H9 (cell line): ENCODE data around the gene ANKS1B. TPM values are rescaled to one million over a fixed set of nuclear protein-coding genes. Genes with fewer than 3 reads are reported as not detected.

Source experiments
- DNase-seq: peaks from one replicate; pipeline ENCODE4 v3.0.0-alpha.2; 2017
- H2AFZ ChIP-seq: one replicate; pipeline ENCODE4 v1.6.1; 2013; ENCODE audit warnings: mild to moderate bottlenecking, low read length, control low read depth, moderate library complexity
- H2AK5ac ChIP-seq: 2 replicates; pipeline ENCODE4 v1.6.1; 2013; ENCODE audit warnings: low read length, control low read depth, mixed read lengths; ENCODE audit not compliant: insufficient read length
- H2BK120ac ChIP-seq: one replicate; pipeline ENCODE4 v1.6.1; 2013; ENCODE audit warnings: low read depth, mild to moderate bottlenecking, low read length, control low read depth, inconsistent platforms; ENCODE audit not compliant: poor library complexity, severe bottlenecking
- H2BK12ac ChIP-seq: 2 replicates; pipeline ENCODE4 v1.6.1; 2013; ENCODE audit warnings: low read length, control low read depth, mixed read lengths, low read depth; ENCODE audit not compliant: insufficient read length
- H2BK15ac ChIP-seq: 2 replicates; pipeline ENCODE4 v1.6.1; 2013; ENCODE audit warnings: low read depth, low read length, control low read depth
- H2BK20ac ChIP-seq: one replicate; pipeline ENCODE4 v1.6.1; 2013; ENCODE audit warnings: low read depth, mild to moderate bottlenecking, low read length, control low read depth, inconsistent platforms; ENCODE audit not compliant: poor library complexity, severe bottlenecking
- H2BK5ac ChIP-seq: 2 replicates; pipeline ENCODE4 v1.6.1; 2013; ENCODE audit warnings: low read length, control low read depth, mixed read lengths; ENCODE audit not compliant: insufficient read length
- H3K14ac ChIP-seq: 2 replicates; pipeline ENCODE4 v1.6.1; 2013; ENCODE audit warnings: low read length, control low read depth; ENCODE audit not compliant: insufficient read depth
- H3K18ac ChIP-seq: 2 replicates; pipeline ENCODE4 v1.6.1; 2013; ENCODE audit warnings: low read depth, mild to moderate bottlenecking, mixed read lengths, low read length, control low read depth; ENCODE audit not compliant: insufficient read length
- H3K23ac ChIP-seq: 2 replicates; pipeline ENCODE4 v1.6.1; 2013; ENCODE audit warnings: low read length, control low read depth, mixed read lengths, low read depth; ENCODE audit not compliant: insufficient read length
- H3K23me2 ChIP-seq: 2 replicates; pipeline ENCODE4 v1.6.1; 2013; ENCODE audit warnings: low read depth, mild to moderate bottlenecking, mixed read lengths, low read length, control low read depth; ENCODE audit not compliant: insufficient read length, poor library complexity, severe bottlenecking
- H3K27ac ChIP-seq: 2 replicates; pipeline ENCODE4 v1.5.1; 2013; ENCODE audit warnings: low read length, control low read depth, mixed read lengths, low read depth; ENCODE audit not compliant: insufficient read length
- H3K27me3 ChIP-seq: 2 replicates; pipeline ENCODE4 v1.6.1; 2013; ENCODE audit warnings: low read length, control low read depth, inconsistent platforms; ENCODE audit not compliant: insufficient read depth
- H3K4ac ChIP-seq: 2 replicates; pipeline ENCODE4 v1.6.1; 2013; ENCODE audit warnings: low read depth, mild to moderate bottlenecking, control low read depth, inconsistent platforms, low read length, moderate library complexity
- H3K4me1 ChIP-seq: 2 replicates; pipeline ENCODE4 v1.6.1; 2013; ENCODE audit warnings: low read length, control low read depth, inconsistent platforms; ENCODE audit not compliant: insufficient read depth
- H3K4me2 ChIP-seq: 2 replicates; pipeline ENCODE4 v1.6.1; 2013; ENCODE audit warnings: low read length, control low read depth, mixed read lengths; ENCODE audit not compliant: insufficient read length, insufficient read depth
- H3K56ac ChIP-seq: 2 replicates; pipeline ENCODE4 v1.6.1; 2013; ENCODE audit warnings: low read depth, mild to moderate bottlenecking, mixed read lengths, low read length, control low read depth; ENCODE audit not compliant: insufficient read length
- H3K79me1 ChIP-seq: 2 replicates; pipeline ENCODE4 v1.6.1; 2013; ENCODE audit warnings: low read depth, mild to moderate bottlenecking, moderate library complexity, low read length, control low read depth, inconsistent platforms; ENCODE audit not compliant: insufficient read depth, poor library complexity, severe bottlenecking
- H3K79me2 ChIP-seq: 2 replicates; pipeline ENCODE4 v1.6.1; 2013; ENCODE audit warnings: low read length, control low read depth, inconsistent platforms; ENCODE audit not compliant: insufficient read depth
- H3K9ac ChIP-seq: 2 replicates; pipeline ENCODE4 v1.6.1; 2013; ENCODE audit warnings: low read length, control low read depth, mixed read lengths; ENCODE audit not compliant: insufficient read length; ENCODE audit errors: extremely low read depth
- H3K9me3 ChIP-seq: one replicate; pipeline ENCODE4 v1.6.1; 2013; ENCODE audit warnings: low read depth, low read length, inconsistent platforms; ENCODE audit not compliant: control insufficient read depth
- H3T11ph ChIP-seq: one replicate; pipeline ENCODE4 v1.6.1; 2013; ENCODE audit warnings: mild to moderate bottlenecking, low read length, control low read depth, inconsistent platforms
- H4K20me1 ChIP-seq: one replicate; pipeline ENCODE4 v1.6.1; 2013; ENCODE audit not compliant: control insufficient read depth, insufficient read length, insufficient read depth
- H4K5ac ChIP-seq: 2 replicates; pipeline ENCODE4 v1.6.1; 2013; ENCODE audit warnings: low read depth, mild to moderate bottlenecking, mixed read lengths, low read length, control low read depth; ENCODE audit not compliant: insufficient read length
- H4K8ac ChIP-seq: replicated peaks from 2 replicates; pipeline ENCODE4 v1.6.1; 2013; ENCODE audit warnings: low read length, control low read depth, mixed read lengths, low read depth; ENCODE audit not compliant: insufficient read length
- H4K91ac ChIP-seq: 2 replicates; pipeline ENCODE4 v1.6.1; 2013; ENCODE audit warnings: low read depth, mild to moderate bottlenecking, moderate library complexity, mixed read lengths, low read length, control low read depth; ENCODE audit not compliant: insufficient read length
- H3K27ac Mint-ChIP-seq, 3 experiments: 2 replicates in 2 of 3; 3 replicates in 1 of 3; pipeline ENCODE4 v1.8.0; 2020 to 2021; ENCODE audit warnings: mixed read lengths in 3 of 3, mild to moderate bottlenecking in 1 of 3, moderate library complexity in 1 of 3
- H3K27me3 Mint-ChIP-seq: 2 replicates; pipeline ENCODE4 v1.8.0; 2021; ENCODE audit warnings: low read depth, mild to moderate bottlenecking, moderate library complexity, mixed read lengths
- H3K36me3 Mint-ChIP-seq, 3 experiments: 2 replicates in 2 of 3; 3 replicates in 1 of 3; pipeline ENCODE4 v1.8.0; 2020 to 2021; ENCODE audit warnings: low read depth in 3 of 3, mixed read lengths in 3 of 3; ENCODE audit not compliant: insufficient read depth in 1 of 3
- H3K4me1 Mint-ChIP-seq, 2 experiments: 2 replicates each; pipeline ENCODE4 v1.8.0; 2020; ENCODE audit warnings: mixed read lengths in 2 of 2
- H3K4me3 Mint-ChIP-seq, 2 experiments: 2 replicates in 1 of 2; 3 replicates in 1 of 2; pipeline ENCODE4 v1.8.0; 2020 to 2021; ENCODE audit warnings: mild to moderate bottlenecking in 2 of 2, mixed read lengths in 2 of 2, moderate library complexity in 1 of 2
- H3K9me3 Mint-ChIP-seq, 2 experiments: 2 replicates in 1 of 2; 3 replicates in 1 of 2; pipeline ENCODE4 v1.8.0; 2020; ENCODE audit warnings: mild to moderate bottlenecking in 2 of 2, mixed read lengths in 2 of 2, moderate library complexity in 1 of 2
- CTCF ChIP-seq: fragments of 200-600 bp; sonication (generic); conservative IDR thresholded peaks from 3 replicates; pipeline ENCODE4 v1.8.0; 2021; ENCODE audit warnings: antibody characterized with exemption, mild to moderate bottlenecking
- WGBS: extraction: QIAGEN DNeasy Blood & Tissue Kit; methylation state at CpG from one replicate; pipeline ENCODE4 v1.1.7; 2013; ENCODE audit warnings: missing lambda C conversion rate, low lambda C conversion rate, mixed read lengths; ENCODE audit not compliant: insufficient read length; ENCODE audit errors: extremely low coverage; 5-methylcytosine and 5-hydroxymethylcytosine counted together
- total RNA-seq: library from RNA; stranded (reverse); gene quantifications from 2 replicates; pipeline ENCODE4 v1.2.1, GENCODE V29; 2021

The ANKS1B gene
- total RNA-seq, 1 experiment from 2014 or later = 4.1 TPM

GRCh38 chr12:98983647-98984046, 1001.1 kb downstream of the ANKS1B start:
- H3K14ac ChIP-seq = no peak overlapping the region
- Mint-ChIP-seq H3K27ac (no peak overlapping the region), H3K4me3 (no peak overlapping the region), H3K36me3 (peaks cover 0 to 12% (median 0%) of the 10 kb centered on the region in 3 experiments; a peak in 2 of 7 replicates), H3K4me1 (no peaks in the 10 kb centered on the region), H3K9me3 (peaks cover 15 to 20% of the 10 kb centered on the region in 2 experiments; a peak in 4 of 5 replicates), H3K27me3 (no peaks in the 10 kb centered on the region)
- H2AK5ac ChIP-seq = no peak overlapping the region
- no peaks in the 10 kb centered on the region for H3K79me1 ChIP-seq
- no peaks in the 10 kb centered on the region for H3K9me3 ChIP-seq
- H3K27me3 ChIP-seq = no peaks in the 10 kb centered on the region
- TF ChIP-seq CTCF = no peak
- no peak for DNase-seq
- no peak overlapping the region for H2BK5ac ChIP-seq
- H3K4ac ChIP-seq = no peak overlapping the region
- no peak overlapping the region for H3K4me2 ChIP-seq
- no peak overlapping the region for H3T11ph ChIP-seq
- H2AFZ ChIP-seq = no peak overlapping the region
- no CpG with 5 or more reads among the region's 1 CpG for WGBS
- no peaks in the 10 kb centered on the region for H3K23me2 ChIP-seq
- H4K20me1 ChIP-seq = no peaks in the 10 kb centered on the region
- no peak overlapping the region for H2BK120ac ChIP-seq
- H4K91ac ChIP-seq = no peak overlapping the region
- H3K9ac ChIP-seq = no peak overlapping the region
- H2BK20ac ChIP-seq = no peak overlapping the region
- no peak overlapping the region for H3K18ac ChIP-seq
- H4K8ac ChIP-seq = no peak overlapping the region
- H3K56ac ChIP-seq = no peak overlapping the region
- no peak overlapping the region for H4K5ac ChIP-seq
- no peak overlapping the region for H2BK15ac ChIP-seq
- H3K23ac ChIP-seq = no peak overlapping the region
- H3K4me1 ChIP-seq = no peaks in the 10 kb centered on the region
- H3K27ac ChIP-seq = no peak overlapping the region
- no peak overlapping the region for H2BK12ac ChIP-seq
- H3K79me2 ChIP-seq = no peaks in the 10 kb centered on the region
